ENCODE results near the gene CDH13.

The CDH13 gene

GRCh38 chr16:82736224-82736623 is 109.5 kb downstream of the CDH13 start:
- no peak for DNase-seq (ENCODE audit: low read depth in 3 of 3, low spot score in 1 of 3)

GRCh38 chr16:82738699-82739098 is 111.9 kb downstream of the CDH13 start:
- no peak for DNase-seq (ENCODE audit: low read depth in 3 of 3, low spot score in 1 of 3)

GRCh38 chr16:82741073-82741615 is 114.4 kb downstream of the CDH13 start:
- DNase-seq (ENCODE audit: low read depth in 3 of 3, low spot score in 1 of 3), result no peak

GRCh38 chr16:82744958-82745357 is 118.2 kb downstream of the CDH13 start:
- DNase-seq (ENCODE audit: low read depth in 3 of 3, low spot score in 1 of 3), result no peak

GRCh38 chr16:82748026-82748425 is 121.3 kb downstream of the CDH13 start:
- DNase-seq (ENCODE audit: low read depth in 3 of 3, low spot score in 1 of 3), result no peak

GRCh38 chr16:82750068-82750467 is 123.3 kb downstream of the CDH13 start:
- DNase-seq (ENCODE audit: low read depth in 3 of 3, low spot score in 1 of 3), result no peak

- DNase-seq (ENCODE audit: low read depth in 3 of 3, low spot score in 1 of 3), result no peak
Measured at GRCh38 chr16:82751020-82751419, 124.3 kb downstream of the CDH13 start.

- DNase-seq (ENCODE audit: low read depth in 3 of 3, low spot score in 1 of 3), result no peak
Measured at GRCh38 chr16:82752172-82752571, 125.4 kb downstream of the CDH13 start.

- no peak for DNase-seq (ENCODE audit: low read depth in 3 of 3, low spot score in 1 of 3)
Measured at GRCh38 chr16:82753821-82754220, 127.1 kb downstream of the CDH13 start.

GRCh38 chr16:82754716-82755513 is 128.1 kb downstream of the CDH13 start:
- no peak for DNase-seq (ENCODE audit: low read depth in 3 of 3, low spot score in 1 of 3)

GRCh38 chr16:82755570-82756282 is 129.0 kb downstream of the CDH13 start:
- no peak for DNase-seq (ENCODE audit: low read depth in 3 of 3, low spot score in 1 of 3)

- no peak for DNase-seq (ENCODE audit: low read depth in 3 of 3, low spot score in 1 of 3)
Measured at GRCh38 chr16:82756283-82756599, 129.5 kb downstream of the CDH13 start.

GRCh38 chr16:82758406-82758805 is 131.6 kb downstream of the CDH13 start:
- no peak for DNase-seq (ENCODE audit: low read depth in 3 of 3, low spot score in 1 of 3)

- DNase-seq (ENCODE audit: low read depth in 3 of 3, low spot score in 1 of 3), result no peak
Measured at GRCh38 chr16:82758904-82759303, 132.1 kb downstream of the CDH13 start.

GRCh38 chr16:82761236-82761635 is 134.5 kb downstream of the CDH13 start:
- DNase-seq (ENCODE audit: low read depth in 3 of 3, low spot score in 1 of 3), result no peak

GRCh38 chr16:82761858-82762257 is 135.1 kb downstream of the CDH13 start:
- DNase-seq (ENCODE audit: low read depth in 3 of 3, low spot score in 1 of 3), result no peak

- no peak for DNase-seq (ENCODE audit: low read depth in 3 of 3, low spot score in 1 of 3)
Measured at GRCh38 chr16:82763371-82763770, 136.6 kb downstream of the CDH13 start.

GRCh38 chr16:82767198-82767597 is 140.4 kb downstream of the CDH13 start:
- no peak for DNase-seq (ENCODE audit: low read depth in 3 of 3, low spot score in 1 of 3)

GRCh38 chr16:82767808-82768207 is 141.0 kb downstream of the CDH13 start:
- DNase-seq (ENCODE audit: low read depth in 3 of 3, low spot score in 1 of 3), result no peak

GRCh38 chr16:82769845-82770244 is 143.1 kb downstream of the CDH13 start:
- no peak for DNase-seq (ENCODE audit: low read depth in 3 of 3, low spot score in 1 of 3)

- no peak for DNase-seq (ENCODE audit: low read depth in 3 of 3, low spot score in 1 of 3)
Measured at GRCh38 chr16:82772215-82772614, 145.4 kb downstream of the CDH13 start.

- DNase-seq (ENCODE audit: low read depth in 3 of 3, low spot score in 1 of 3), result no peak
Measured at GRCh38 chr16:82773018-82773417, 146.2 kb downstream of the CDH13 start.
